GM18520 (cell line): Measurements from ENCODE around the gene CCR8.
"Not testable (repeated sequence)": the region's sequence is repeated elsewhere in the genome, so short reads cannot be mapped to it uniquely, and the experiment has no call there.

Experiments
- ATAC-seq: cut with Tn5 transposase; IDR thresholded peaks from one replicate; pipeline ENCODE4 v1.9.1; 2021; ENCODE audit not compliant: unreplicated experiment

CCR8 gene

GRCh38 chr3:39313289-39313688 lies 16.2 kb upstream of the CCR8 start:
- no peak for ATAC-seq

GRCh38 chr3:39315420-39315819 lies 14.1 kb upstream of the CCR8 start:
- ATAC-seq, result no peak

DNA sequence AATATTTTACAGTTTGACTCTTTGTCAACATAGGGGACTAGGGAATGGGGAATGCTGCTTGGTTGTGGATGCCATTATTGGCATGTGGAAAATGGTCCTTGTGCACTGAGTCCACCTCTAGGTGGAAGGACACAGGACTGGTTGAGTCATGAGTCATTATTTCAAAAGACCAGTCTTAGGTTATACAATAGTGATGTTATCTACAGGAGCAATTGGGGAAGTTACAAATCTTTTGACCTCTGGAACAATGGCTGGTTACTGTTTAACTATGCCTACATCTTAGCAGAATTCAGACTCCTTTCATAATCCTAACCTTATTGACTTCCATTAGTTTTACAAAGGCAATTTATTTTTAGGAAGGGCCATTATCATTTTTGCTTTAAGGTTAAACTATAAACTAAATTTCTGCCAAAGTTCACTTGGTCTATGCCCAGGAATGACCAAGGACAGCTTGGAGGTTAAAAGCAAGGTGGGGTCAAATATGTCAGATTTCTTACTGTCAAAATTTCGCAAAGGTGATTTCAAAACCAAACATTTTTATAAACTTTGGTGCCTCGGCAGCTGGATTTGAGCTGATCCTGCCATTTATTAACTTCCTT lies 11.8 kb upstream of the CCR8 start:
- ATAC-seq, result no peak

DNA sequence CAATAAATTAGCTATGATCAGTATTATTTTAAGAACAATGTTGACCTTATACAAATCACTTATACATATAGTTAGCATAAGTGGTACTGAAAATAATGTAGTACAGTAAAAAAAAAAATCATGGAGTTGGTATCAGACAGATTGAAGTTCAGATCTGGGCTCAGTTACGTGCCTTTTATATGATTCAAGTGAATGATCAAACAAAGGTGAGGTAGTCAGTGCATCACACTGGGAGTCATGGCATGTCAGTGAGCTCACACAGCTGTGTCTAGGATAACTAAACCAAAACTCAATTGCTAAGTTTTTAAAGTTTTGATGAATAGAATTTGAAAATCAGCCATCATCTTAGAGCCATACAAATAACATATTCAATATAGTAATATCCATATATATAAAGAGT lies 11.2 kb upstream of the CCR8 start:
- no peak for ATAC-seq

GRCh38 chr3:39319249-39319648 lies 10.3 kb upstream of the CCR8 start:
- no peak for ATAC-seq

- ATAC-seq, result not testable (repeated sequence)
These were observed 7.9 kb upstream of the CCR8 start for GRCh38 chr3:39321574-39321983.

- not testable (repeated sequence) for ATAC-seq
These were observed 7.2 kb upstream of the CCR8 start for GRCh38 chr3:39322209-39322715.

- ATAC-seq, result no peak
These were observed 6.6 kb upstream of the CCR8 start for GRCh38 chr3:39322936-39323335.

DNA sequence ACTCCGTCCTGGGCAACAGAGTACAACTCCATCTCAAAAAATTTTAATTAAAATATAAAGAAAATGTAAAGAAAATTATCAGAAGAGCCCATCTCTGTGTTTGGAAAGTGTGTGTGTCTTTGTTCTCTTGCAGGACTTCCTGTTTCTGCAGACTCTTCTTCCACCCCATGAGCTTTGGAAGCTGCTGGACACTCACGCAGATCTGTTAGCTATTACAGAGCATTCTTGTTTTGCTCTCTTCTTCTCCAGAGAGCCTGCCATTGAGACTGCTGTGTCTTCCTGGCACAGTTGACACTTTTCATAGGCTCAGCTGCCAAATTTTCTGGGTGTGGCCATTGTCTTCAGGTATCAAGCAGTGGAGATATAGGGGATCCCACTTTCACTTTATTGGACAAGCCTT lies 6.0 kb upstream of the CCR8 start:
- ATAC-seq, result no peak

- ATAC-seq, result no peak
These were observed 4.3 kb upstream of the CCR8 start for GRCh38 chr3:39325236-39325635.

DNA sequence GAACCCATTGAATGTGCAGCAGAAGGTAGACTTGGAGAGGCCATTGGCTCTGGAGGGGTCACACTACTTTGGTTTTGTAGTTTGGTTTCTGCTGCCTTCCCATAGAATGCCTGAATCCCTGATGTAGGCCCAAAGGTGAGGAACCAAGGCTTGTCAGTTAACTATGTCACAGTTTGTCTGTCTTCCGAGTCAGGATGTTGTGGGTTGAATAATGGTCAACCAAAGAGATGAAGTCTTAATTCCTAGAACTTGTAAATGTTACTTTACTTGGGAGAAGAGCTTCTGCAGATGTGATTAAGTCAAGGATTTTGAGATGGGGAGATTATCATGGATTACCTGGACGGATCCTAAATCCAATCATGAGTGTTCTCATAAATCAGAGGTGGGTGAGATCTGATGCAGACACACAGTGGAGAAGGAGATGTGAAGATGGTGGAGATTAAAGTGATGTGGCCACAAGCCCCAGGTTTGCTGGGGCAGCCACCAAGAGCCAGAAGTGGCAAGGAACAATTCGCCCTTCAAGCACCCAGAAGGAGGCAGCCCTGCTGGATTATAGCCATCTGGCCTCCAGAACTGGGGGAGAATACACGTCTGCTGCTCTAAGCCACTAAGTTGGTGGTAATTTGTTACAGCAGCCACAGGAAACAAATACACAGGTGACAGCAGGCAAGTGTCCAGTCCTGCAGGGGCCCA lies 2.3 kb upstream of the CCR8 start:
- ATAC-seq, result no peak

DNA sequence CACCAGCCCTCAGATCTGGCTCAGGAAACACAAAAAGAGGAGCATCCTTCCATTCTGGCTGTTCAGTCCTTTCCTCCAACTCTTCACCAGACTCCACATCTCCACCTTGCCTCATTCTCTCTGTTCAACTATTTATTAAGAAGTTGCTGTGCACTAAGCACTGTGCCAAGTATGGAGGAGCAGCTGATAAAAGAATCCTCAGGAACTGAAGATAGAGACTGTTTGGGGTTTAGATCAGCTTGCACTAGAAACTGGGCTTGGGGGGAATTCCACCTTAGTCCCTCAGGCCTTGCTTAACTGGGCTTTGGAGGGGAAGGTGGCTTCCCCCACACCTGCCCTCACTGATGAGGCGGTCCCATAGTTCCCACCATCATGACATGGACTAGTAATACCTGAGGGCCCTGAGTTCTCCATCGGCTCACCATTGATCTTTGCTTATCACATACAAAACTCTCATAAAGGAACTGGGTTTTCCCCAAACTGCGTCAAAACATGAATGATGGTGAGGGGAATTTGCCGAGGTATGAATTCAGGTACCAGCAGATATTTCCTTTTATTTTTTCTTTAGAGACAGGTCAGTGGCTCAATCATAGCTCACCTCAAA lies 1.7 kb upstream of the CCR8 start:
- ATAC-seq, result no peak

GRCh38 chr3:39330824-39331223 lies 1.3 kb downstream of the CCR8 start:
- no peak for ATAC-seq

DNA sequence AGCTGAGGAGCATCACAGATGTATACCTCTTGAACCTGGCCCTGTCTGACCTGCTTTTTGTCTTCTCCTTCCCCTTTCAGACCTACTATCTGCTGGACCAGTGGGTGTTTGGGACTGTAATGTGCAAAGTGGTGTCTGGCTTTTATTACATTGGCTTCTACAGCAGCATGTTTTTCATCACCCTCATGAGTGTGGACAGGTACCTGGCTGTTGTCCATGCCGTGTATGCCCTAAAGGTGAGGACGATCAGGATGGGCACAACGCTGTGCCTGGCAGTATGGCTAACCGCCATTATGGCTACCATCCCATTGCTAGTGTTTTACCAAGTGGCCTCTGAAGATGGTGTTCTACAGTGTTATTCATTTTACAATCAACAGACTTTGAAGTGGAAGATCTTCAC lies 3.0 kb downstream of the CCR8 start:
- ATAC-seq, result no peak

DNA sequence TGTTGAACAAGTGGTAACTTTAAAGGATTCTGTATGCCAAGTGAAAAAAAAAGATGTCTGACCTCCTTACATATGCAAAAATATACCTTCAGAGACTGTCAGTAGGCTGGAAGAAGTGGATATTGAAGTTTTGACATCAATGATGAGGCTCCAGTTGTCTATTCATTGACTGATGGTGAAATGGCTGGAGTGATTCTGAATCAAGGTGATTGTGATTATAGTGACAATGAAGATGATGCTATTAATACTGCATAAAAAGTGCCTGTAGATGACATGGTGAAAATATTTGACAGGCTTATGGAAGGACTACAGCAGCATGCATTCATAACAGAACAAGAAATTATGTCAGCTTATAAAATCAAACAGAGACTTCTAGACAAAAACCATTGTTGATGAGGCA lies 4.1 kb downstream of the CCR8 start:
- no peak for ATAC-seq

GRCh38 chr3:39334205-39334604 lies 4.7 kb downstream of the CCR8 start:
- no peak for ATAC-seq

GRCh38 chr3:39338201-39338600 lies 8.7 kb downstream of the CCR8 start:
- ATAC-seq, result no peak

- ATAC-seq, result no peak
These were observed 9.6 kb downstream of the CCR8 start for GRCh38 chr3:39339086-39339485.

- ATAC-seq, result no peak
These were observed 13.7 kb downstream of the CCR8 start for GRCh38 chr3:39343076-39343717.

GRCh38 chr3:39343760-39344159 lies 14.3 kb downstream of the CCR8 start:
- ATAC-seq, result no peak

DNA sequence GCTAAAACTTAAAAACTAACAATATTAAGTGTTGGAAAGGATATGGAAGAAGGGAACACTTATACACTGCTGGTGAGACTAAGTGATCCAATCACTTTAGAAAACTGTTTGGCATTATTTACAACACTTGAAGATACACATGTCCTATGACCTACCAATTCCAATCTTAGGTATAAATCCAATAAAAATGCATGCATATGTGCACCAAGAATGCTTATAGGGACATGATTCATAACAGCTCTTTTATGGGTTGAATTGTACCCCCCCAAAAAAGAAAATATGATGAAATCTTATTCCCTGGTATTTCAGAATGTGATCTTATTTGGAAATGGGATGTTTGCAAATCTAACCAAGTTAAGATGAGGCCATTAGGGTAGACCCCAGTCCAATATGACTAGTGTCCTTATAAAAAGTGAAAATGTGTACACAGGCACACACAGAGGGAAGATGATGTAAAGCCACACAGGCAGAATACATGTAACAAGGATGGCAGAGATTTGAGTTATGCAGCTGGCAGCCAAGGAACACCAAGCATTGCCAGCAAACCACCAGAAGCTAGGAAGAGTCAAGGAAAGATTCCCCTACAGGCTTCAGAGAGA lies 15.3 kb downstream of the CCR8 start:
- no peak for ATAC-seq
